Small intestine (tissue), 7 donors: Measurements from ENCODE around the gene PITHD1. TPM values are rescaled to one million over a fixed set of nuclear protein-coding genes. Genes with fewer than 3 reads are reported as not detected.
"Not testable (repeated sequence)": the region's sequence is repeated elsewhere in the genome, so short reads cannot be mapped to it uniquely, and the experiment has no call there.

Experiments used
- DNase-seq, 2 donors: peaks; one replicate each; pipeline versions ENCODE4 v3.0.0 to v3.0.0-alpha.2; 2013
- FAIRE-seq: peaks from 2 replicates; lab custom pipeline; 2012; peaks lifted over from hg19 to GRCh38; lab: Jason Lieb, UNC
- H3K27ac ChIP-seq, 3 donors: one replicate each; pipeline ENCODE4 v1.5.1; 2013; ENCODE audit warnings: low read length in 2 of 3, mild to moderate bottlenecking in 2 of 3, control low read depth in 1 of 3, inconsistent platforms in 1 of 3, low read depth in 1 of 3, moderate library complexity in 1 of 3
- H3K27me3 ChIP-seq, 3 donors: one replicate each; pipeline ENCODE4 v1.6.1; 2013; ENCODE audit warnings: low read length in 3 of 3, inconsistent platforms in 1 of 3; ENCODE audit not compliant: control insufficient read depth in 3 of 3, insufficient read depth in 3 of 3
- H3K36me3 ChIP-seq, 3 donors: one replicate each; pipeline ENCODE4 v1.6.1; 2013; ENCODE audit warnings: low read length in 3 of 3, inconsistent platforms in 1 of 3, low read depth in 1 of 3, mild to moderate bottlenecking in 1 of 3, moderate library complexity in 1 of 3; ENCODE audit not compliant: control insufficient read depth in 3 of 3, insufficient read depth in 2 of 3
- H3K4me1 ChIP-seq, 3 donors: one replicate each; pipeline ENCODE4 v1.6.1; 2013; ENCODE audit warnings: low read length in 2 of 3, inconsistent platforms in 1 of 3, low read depth in 1 of 3, mild to moderate bottlenecking in 1 of 3, moderate library complexity in 1 of 3; ENCODE audit not compliant: control insufficient read depth in 3 of 3, insufficient read depth in 2 of 3
- H3K4me3 ChIP-seq, 3 donors: one replicate each; pipeline ENCODE4 v1.5.1; 2013; ENCODE audit warnings: low read length in 3 of 3, control low read depth in 1 of 3, inconsistent platforms in 1 of 3, low read depth in 1 of 3, mild to moderate bottlenecking in 1 of 3, moderate library complexity in 1 of 3
- H3K9me3 ChIP-seq, 2 donors: one replicate each; pipeline ENCODE4 v1.6.1; 2013; ENCODE audit warnings: low read depth in 1 of 2, low read length in 1 of 2; ENCODE audit not compliant: control insufficient read depth in 2 of 2, insufficient read depth in 1 of 2
- WGBS, 3 donors: extraction: QIAGEN DNeasy Blood & Tissue Kit; methylation state at CpG; one replicate each; pipeline ENCODE4 v1.1.7; 2013; 5-methylcytosine and 5-hydroxymethylcytosine counted together
- polyA plus RNA-seq, 4 donors: library from polyadenylated mRNA; stranded (reverse) in 3 of 4; unstranded in 1 of 4; fragments of 200-250 nt in 3 of 4; fragments of 120-200 nt in 1 of 4; gene quantifications; one replicate each; pipeline versions ENCODE4 v1.2.1 to v1.2.3, GENCODE V29; 2013
- donor health status: healthy with polysubstance abuse.
- donor health status: control.
- donor health status: control.
- donor health status: Bipolar disorder and iron deficiency.
- donor health status: healthy.

PITHD1 gene
- polyA plus RNA-seq, 4 donors: 32.4 to 60.1 (median 48.4) TPM

DNA sequence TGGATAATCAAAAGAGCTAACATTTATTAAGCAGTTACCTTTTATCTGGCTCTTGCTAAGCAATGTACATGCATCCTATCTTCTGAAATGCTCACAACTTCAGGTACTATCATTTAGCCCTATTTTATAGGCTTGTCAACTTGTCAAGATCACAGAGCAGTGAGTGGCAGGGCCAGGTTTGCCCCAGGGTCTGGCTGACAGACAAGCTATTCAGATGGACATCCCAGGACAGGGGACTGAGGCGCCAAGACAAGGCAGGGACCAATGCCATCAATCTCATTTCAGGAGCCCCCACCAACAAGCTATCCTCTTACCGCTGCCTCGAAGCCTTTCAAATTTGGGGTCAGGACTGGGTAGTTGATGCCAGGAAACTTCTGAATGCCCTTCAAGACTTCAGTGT is 38.1 kb downstream of the PITHD1 start:
- 93 to 100% (median 93%) methylated on average over 3 of the region's 3 CpGs for WGBS, 3 donors
- Histone ChIP-seq H3K36me3 (peaks cover 3 to 72% (median 6%) of the 10 kb centered on the region in 3 donors), H3K27me3 (no peaks in the 10 kb centered on the region), H3K27ac (no peak overlapping the region), H3K9me3 (no peaks in the 10 kb centered on the region), H3K4me1 (no peaks in the 10 kb centered on the region), H3K4me3 (no peak overlapping the region)
- FAIRE-seq: no peak
- no peak for DNase-seq

DNA sequence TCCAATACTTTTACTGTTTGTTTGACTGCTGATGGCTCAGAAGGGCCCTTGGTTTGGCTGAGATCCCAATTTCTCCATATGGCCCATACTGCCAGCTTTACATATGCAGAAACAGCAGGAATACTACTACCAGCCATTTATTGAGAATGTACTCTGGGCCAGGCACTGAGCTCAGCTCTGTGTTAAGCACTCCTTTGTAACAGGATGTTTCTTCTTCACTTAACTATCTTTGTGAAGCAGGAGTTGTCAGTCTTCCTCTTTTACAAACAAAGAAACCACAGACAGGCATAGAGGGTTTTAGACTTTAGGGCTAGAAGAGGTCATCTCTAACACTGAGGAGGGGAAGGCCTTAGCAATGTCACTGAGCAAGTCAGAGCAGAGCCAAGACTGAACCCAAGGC is 38.7 kb downstream of the PITHD1 start:
- no peak overlapping the region for H3K4me3 ChIP-seq
- H3K27ac ChIP-seq: no peak overlapping the region
- no peaks in the 10 kb centered on the region for H3K4me1 ChIP-seq
- no peak for DNase-seq
- H3K36me3 ChIP-seq: peaks cover 3 to 69% (median 6%) of the 10 kb centered on the region in 3 donors
- no peak for FAIRE-seq
- H3K9me3 ChIP-seq: no peaks in the 10 kb centered on the region
- H3K27me3 ChIP-seq: no peaks in the 10 kb centered on the region

DNA sequence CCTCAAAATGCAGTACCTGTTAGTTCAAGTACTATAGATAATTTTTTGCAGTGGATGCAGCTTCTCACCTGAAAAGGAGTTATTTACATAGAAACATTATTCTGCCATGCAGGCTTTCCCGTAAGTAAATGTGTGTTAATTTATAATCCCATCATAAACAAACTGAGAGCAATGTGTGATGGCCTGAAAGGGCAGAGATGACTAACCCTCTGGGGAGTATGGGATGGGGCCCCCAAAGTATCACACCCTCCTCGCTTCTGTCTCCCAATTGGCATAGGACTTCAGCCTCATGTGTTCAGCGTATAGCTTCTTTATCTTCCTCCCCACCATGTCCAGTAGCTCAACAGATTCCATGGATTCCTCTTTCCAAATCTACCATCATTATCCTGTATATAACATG is 39.4 kb downstream of the PITHD1 start:
- no peak overlapping the region for H3K4me3 ChIP-seq
- DNase-seq (no peak), FAIRE-seq (no peak)
- H3K36me3 ChIP-seq: peaks cover 3 to 64% (median 6%) of the 10 kb centered on the region in 3 donors
- H3K9me3 ChIP-seq: no peaks in the 10 kb centered on the region
- no peaks in the 10 kb centered on the region for H3K27me3 ChIP-seq
- H3K27ac ChIP-seq: no peak overlapping the region
- 81 to 85% (median 85%) methylated on average over 3 of the region's 3 CpGs for WGBS, 3 donors
- no peaks in the 10 kb centered on the region for H3K4me1 ChIP-seq

DNA sequence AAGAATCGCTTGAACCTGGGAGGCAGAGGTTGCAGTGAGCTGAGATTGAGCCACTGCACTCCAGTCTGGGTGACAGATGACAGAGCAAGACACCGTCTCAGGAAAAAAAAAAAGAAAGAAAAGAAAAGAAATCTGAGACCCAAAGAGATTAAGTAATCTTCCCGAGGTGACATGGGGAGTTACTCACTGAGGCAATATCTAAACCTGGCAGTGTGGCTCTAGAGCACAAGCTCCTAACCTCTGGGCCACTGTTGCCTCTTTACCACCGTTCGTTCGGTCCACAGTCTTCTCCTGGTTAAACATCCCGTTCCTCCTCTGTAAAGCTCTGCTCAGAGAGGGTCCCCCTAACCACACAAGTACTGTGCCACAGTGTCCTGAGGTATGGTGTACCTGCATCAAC is 45.5 kb downstream of the PITHD1 start:
- no peaks in the 10 kb centered on the region for H3K9me3 ChIP-seq
- peaks cover 0 to 16% (median 0%) of the 10 kb centered on the region in 3 donors for H3K36me3 ChIP-seq
- no peak overlapping the region for H3K4me3 ChIP-seq
- peak overlapping the region in 1 of 3 donors; percentile 100 for H3K27ac ChIP-seq
- H3K27me3 ChIP-seq: no peaks in the 10 kb centered on the region
- DNase-seq (no peak), FAIRE-seq (no peak)
- peaks cover 0 to 6% (median 4%) of the 10 kb centered on the region in 3 donors for H3K4me1 ChIP-seq
- 84 to 90% (median 86%) methylated on average over 7 of the region's 7 CpGs for WGBS, 3 donors

DNA sequence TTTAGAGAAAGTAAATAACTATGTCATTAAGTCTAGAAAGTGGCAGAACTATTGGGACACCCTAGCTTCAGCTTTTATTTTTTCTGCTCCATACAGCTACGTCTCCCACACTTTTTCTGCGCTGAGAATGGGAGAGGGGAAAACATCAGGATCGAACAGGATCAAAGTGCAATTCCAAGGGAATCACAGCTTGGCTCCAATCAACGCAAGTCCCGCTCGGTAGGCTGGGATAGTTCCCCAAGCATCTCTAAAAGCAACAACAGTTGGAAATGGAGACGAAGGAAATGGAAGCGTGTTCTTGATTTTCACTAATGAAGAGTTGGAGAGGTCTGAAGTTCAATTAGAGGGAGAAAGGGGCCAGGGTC is 46.5 kb downstream of the PITHD1 start:
- Histone ChIP-seq H3K4me1 (peaks cover 0 to 6% (median 4%) of the 10 kb centered on the region in 3 donors), H3K9me3 (no peaks in the 10 kb centered on the region), H3K27ac (peak overlapping the region; percentile 83 to 100 (median 99)), H3K27me3 (no peaks in the 10 kb centered on the region), H3K4me3 (peak overlapping the region; percentile 63 to 99 (median 91)), H3K36me3 (peaks cover 0 to 12% (median 0%) of the 10 kb centered on the region in 3 donors)
- 2 to 5% (median 4%) methylated on average over 8 of the region's 8 CpGs for WGBS, 3 donors
- FAIRE-seq (no peak), DNase-seq (peak; percentile 60 to 69)

DNA sequence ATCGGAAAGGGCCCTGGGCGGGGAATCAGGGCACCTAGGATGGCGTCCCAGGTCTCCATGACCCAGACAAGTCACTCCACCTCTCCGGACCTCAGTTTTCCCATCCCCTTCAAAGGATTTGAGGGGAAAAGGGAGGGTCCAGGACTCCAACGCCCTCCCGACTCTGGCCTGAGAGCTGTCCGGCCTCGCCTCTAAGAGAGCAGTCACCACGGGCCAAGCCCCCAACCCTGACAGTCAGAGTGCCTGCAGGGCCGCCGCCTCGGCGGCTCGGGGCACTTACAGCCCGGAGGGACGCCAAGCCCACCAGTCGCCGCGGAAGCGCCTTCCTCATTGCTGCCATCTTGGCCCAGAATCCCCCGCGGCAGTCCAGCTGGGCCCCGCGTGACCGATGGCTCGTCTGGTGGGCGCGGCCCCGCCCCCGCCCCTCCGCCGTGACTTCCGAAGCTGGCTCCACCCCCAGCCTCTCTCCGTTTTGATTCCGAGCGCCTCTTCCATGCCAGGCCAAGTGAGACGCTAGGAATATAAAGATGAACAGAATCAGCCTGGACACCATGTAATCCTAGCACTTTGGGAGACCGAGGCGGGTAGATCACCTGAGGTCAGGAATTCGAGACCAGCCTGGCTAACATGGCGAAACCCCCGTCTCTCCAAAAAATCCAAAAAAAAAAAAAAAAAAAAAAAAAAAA is 47.0 kb downstream of the PITHD1 start, which contains the start of gene HMGCL:
Gene HMGCL (minus strand): TSS at position 354 of the 686 bp plus-strand sequence. CDS start 14 bp downstream, at position 340.
- Histone ChIP-seq H3K4me3 (peak within 1 kb of the TSS; percentile 63 to 99 (median 91)), H3K4me1 (peaks cover 0 to 6% (median 4%) of the 10 kb centered on the region in 3 donors), H3K9me3 (no peaks in the 10 kb centered on the region), H3K27ac (peak within 1 kb of the TSS; percentile 83 to 100 (median 99)), H3K27me3 (no peaks in the 10 kb centered on the region), H3K36me3 (peaks cover 0 to 7% (median 0%) of the 10 kb centered on the region in 3 donors)
- 0 to 1% (median 1%) methylated on average over 37 to 42 of the region's 42 CpGs for WGBS, 3 donors
- DNase-seq (peak; percentile 88 to 96), FAIRE-seq (no peak)

DNA sequence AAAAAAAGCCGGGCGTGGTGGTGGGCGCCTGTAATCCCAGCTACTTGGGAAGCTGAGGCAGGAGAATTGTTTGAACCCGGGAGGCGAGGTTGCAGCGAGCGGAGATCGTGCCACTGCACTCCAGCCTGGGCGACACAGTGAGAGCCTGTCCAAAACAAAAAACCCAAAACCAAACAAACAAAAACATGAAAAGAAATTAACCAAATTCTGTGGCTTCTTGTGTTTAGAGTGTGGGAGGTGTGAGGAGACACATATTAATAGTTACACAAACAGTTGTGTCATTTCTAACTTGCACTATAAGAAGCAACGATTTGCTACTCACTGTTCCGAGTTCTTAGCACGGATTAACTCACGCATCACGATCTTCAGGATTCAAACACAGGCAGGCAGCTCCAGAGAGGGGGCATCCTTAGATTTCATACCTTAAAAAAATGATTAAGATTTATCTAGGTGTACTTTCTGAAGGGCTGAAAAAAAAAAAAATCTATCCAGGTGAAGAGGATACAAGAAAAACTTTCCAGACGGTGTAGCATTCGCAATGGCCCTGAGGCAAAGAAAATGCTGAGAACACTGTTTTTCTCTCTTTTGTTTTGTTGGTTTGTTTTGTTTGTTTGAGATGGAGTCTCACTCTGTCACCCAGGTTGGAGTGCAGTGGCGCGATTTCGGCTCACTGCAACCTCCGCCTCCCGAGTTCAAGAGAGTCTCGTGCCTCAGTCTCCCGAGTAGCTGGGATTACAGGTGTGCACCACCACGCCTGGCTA is 47.7 kb downstream of the PITHD1 start:
- DNase-seq (peak in 1 of 2 donors; percentile 30), FAIRE-seq (no peak)
- Histone ChIP-seq H3K4me3 (peak overlapping the region; percentile 63 to 99 (median 91)), H3K4me1 (peaks cover 0 to 6% (median 4%) of the 10 kb centered on the region in 3 donors), H3K27me3 (no peaks in the 10 kb centered on the region), H3K9me3 (no peaks in the 10 kb centered on the region), H3K27ac (peak overlapping the region in 2 of 3 donors; percentile 99 to 100), H3K36me3 (peaks cover 0 to 7% (median 0%) of the 10 kb centered on the region in 3 donors)
- 53 to 60% (median 57%) methylated on average over 22 to 24 of the region's 24 CpGs for WGBS, 3 donors

DNA sequence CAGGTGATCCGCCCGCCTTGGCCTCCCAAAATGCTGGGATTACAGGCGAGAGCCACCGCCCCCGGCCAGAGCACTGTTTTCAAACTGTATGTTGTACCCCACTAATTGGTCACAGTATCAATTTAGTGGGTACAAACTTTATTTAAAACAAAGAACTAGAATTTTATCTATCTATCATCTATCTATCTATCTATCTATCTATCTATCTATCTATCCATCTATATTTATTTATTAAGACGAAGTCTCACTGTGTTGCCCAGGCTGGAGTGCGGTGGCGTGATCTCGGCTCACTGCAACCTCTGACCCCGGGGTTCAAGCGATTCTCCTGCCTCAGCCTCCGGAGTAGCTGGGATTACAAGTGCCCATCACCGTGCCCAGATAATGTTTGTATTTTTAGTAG is 48.4 kb downstream of the PITHD1 start:
- H3K4me1 ChIP-seq, H3K27me3 ChIP-seq, H3K9me3 ChIP-seq, H3K27ac ChIP-seq, FAIRE-seq, H3K36me3 ChIP-seq, DNase-seq, H3K4me3 ChIP-seq: not testable (repeated sequence)
- 91 to 96% (median 93%) methylated on average over 13 of the region's 13 CpGs for WGBS, 3 donors
